Measurements from ENCODE around the gene COQ4.

Gene COQ4

GRCh38 chr9:128360826-128361225 lies 38.2 kb downstream of the COQ4 start:
- ChIA-PET POLR2A (ENCODE audit: low non-redundant PET) (no interaction called here), CTCF (interaction anchor here (0.5 to 2.8 kb wide), 10 partner anchors 17 to 243 kb away, joined by 3 to 33 read pairs (median 5); no protein-coding TSS in a partner anchor)
- peak overlapping the region; percentile 84 for H3K27ac ChIP-seq
- DNase-seq (ENCODE audit: low spot score), result no peak
- TF ChIP-seq, protein P1, sequence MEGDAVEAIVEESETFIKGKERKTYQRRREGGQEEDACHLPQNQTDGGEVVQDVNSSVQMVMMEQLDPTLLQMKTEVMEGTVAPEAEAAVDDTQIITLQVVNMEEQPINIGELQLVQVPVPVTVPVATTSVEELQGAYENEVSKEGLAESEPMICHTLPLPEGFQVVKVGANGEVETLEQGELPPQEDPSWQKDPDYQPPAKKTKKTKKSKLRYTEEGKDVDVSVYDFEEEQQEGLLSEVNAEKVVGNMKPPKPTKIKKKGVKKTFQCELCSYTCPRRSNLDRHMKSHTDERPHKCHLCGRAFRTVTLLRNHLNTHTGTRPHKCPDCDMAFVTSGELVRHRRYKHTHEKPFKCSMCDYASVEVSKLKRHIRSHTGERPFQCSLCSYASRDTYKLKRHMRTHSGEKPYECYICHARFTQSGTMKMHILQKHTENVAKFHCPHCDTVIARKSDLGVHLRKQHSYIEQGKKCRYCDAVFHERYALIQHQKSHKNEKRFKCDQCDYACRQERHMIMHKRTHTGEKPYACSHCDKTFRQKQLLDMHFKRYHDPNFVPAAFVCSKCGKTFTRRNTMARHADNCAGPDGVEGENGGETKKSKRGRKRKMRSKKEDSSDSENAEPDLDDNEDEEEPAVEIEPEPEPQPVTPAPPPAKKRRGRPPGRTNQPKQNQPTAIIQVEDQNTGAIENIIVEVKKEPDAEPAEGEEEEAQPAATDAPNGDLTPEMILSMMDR (conservative IDR thresholded peaks at IDR 0.05; ENCODE audit: low read depth), result no peak

- H3K27ac ChIP-seq, result peak overlapping the region; percentile 84
- ChIA-PET POLR2A (ENCODE audit: low non-redundant PET) (interaction anchor here (0.5 to 1.3 kb wide), 2 partner anchors 9 to 23 kb away, joined by 3 to 4 read pairs; no protein-coding TSS in a partner anchor), CTCF (interaction anchor here (0.5 to 2.8 kb wide), 25 partner anchors 9 to 1710 kb away, joined by 3 to 33 read pairs (median 5); partner anchors contain the start of genes CERCAM, GLE1 and URM1)
- TF ChIP-seq, protein P1 (conservative IDR thresholded peaks at IDR 0.05; ENCODE audit: low read depth), result no peak
- no peak for DNase-seq (ENCODE audit: low spot score)
Measured at GRCh38 chr9:128361296-128361985, 38.8 kb downstream of the COQ4 start.

DNA sequence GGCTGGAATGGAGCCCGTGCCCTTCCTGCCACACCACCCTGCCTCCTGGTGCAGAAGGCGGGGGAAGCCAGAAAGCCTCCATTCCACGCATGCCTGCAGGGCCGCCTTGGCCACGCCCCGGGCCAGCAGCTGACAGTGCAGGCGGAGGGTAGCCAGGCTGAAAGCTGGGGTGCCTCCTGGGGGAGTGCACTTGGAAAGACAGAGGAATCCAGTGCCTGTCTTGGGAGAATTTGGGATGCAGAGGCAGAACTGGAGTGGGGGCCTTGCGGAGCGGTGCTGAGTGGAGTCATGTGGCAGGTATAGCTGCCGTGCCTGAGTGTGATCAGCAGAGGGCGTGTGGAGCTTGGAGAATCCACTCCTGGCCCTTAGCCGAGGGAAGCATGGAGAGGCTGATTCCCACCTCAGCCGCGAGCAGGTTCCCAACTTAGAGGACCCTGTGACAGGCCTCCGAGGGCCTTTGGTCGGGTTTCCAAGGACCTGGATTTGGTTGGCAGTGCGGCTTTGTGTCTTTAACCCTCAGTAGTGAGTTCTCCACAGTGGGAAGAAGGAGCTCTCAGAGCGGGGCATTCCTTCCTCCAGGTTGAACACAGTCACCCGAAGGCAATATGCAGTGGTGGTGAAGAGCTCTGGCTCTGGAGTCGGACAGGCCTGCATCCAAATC lies 39.5 kb downstream of the COQ4 start:
- DNase-seq (ENCODE audit: low spot score), result peak; percentile 95
- ChIA-PET POLR2A (ENCODE audit: low non-redundant PET) (interaction anchor here (0.5 to 1.3 kb wide), 4 partner anchors 8 to 482 kb away, joined by 3 to 9 read pairs (median 4); partner anchors contain the start of gene SPTAN1), CTCF (interaction anchor here (0.5 to 2.8 kb wide), 29 partner anchors 9 to 1329 kb away, joined by 3 to 33 read pairs (median 3); partner anchors contain the start of genes CERCAM, GLE1, SLC27A4 and URM1)
- peak overlapping the region; percentile 84 for H3K27ac ChIP-seq
- TF ChIP-seq, protein P1 (conservative IDR thresholded peaks at IDR 0.05; ENCODE audit: low read depth), result peak; percentile 99

DNA sequence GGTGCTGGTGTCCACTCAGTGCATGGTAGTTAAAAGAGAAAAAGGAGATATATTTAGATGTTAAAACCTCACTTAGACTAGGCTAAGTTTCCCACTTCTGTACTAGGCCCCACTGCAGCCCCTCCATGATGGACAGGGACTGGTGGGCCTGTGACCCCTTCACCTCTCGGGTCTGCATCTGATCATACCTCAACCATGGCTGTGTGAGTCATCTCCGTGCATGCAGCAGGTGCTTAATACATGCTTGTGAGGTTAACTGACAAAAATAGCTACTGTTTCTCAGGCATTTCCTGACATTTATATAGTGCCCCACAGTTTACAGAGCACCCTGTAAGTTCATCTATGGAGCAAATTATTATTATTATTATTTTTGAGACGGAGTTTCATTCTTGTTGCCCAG lies 40.1 kb downstream of the COQ4 start:
- CTCF ChIA-PET, result interaction anchor here (0.6 to 2.8 kb wide), 23 partner anchors 8 to 1328 kb away, joined by 3 to 33 read pairs (median 4); partner anchors contain the start of genes CERCAM, GLE1, SLC27A4 and URM1
- TF ChIP-seq, protein P1 (conservative IDR thresholded peaks at IDR 0.05; ENCODE audit: low read depth), result no peak
- no peak for DNase-seq (ENCODE audit: low spot score)
- POLR2A ChIA-PET (ENCODE audit: low non-redundant PET), result interaction anchor here (0.5 to 1.0 kb wide), 2 partner anchors 190 to 482 kb away, joined by 3 to 9 read pairs; partner anchors contain the start of gene SPTAN1
- peak overlapping the region; percentile 84 for H3K27ac ChIP-seq

GRCh38 chr9:128365525-128365924 lies 42.9 kb downstream of the COQ4 start:
- CTCF ChIA-PET, result interaction anchor here (0.6 to 1.8 kb wide), 3 partner anchors 24 to 54 kb away, joined by 5 to 7 read pairs (median 6); partner anchors contain the start of gene CERCAM
- peak overlapping the region; percentile 67 for H3K27ac ChIP-seq
- POLR2A ChIA-PET (ENCODE audit: low non-redundant PET), result no interaction called here
- TF ChIP-seq, protein P1 (conservative IDR thresholded peaks at IDR 0.05; ENCODE audit: low read depth), result no peak
- DNase-seq (ENCODE audit: low spot score), result no peak

- CTCF ChIA-PET, result interaction anchor here (0.5 kb wide), 1 partner anchor 9 kb away, joined by 3 read pairs; no protein-coding TSS in a partner anchor
- no peak for DNase-seq (ENCODE audit: low spot score)
- TF ChIP-seq, protein P1 (conservative IDR thresholded peaks at IDR 0.05; ENCODE audit: low read depth), result no peak
- peak overlapping the region; percentile 89 for H3K27ac ChIP-seq
- POLR2A ChIA-PET (ENCODE audit: low non-redundant PET), result no interaction called here
Measured at GRCh38 chr9:128369024-128369706, 46.5 kb downstream of the COQ4 start.

Measured in RWPE1 (cell line).